ENCODE measurements around the gene NCKAP5L. TPM values are rescaled to one million over a fixed set of nuclear protein-coding genes. Genes with fewer than 3 reads are reported as not detected.

Gene NCKAP5L
- total RNA-seq, 1 experiment from 2014 or later, result 20.9 TPM

- intact Hi-C loops (cut with micrococcal nuclease; ENCODE audit: unreplicated experiment), result loop anchor here (1.0 to 5.0 kb wide), 6 partner anchors 24 to 300 kb away; partner anchors contain the start of genes BCDIN3D and CERS5
- H3K9me3 ChIP-seq (ENCODE audit: insufficient read depth, low read depth), result no peaks in the 10 kb centered on the region
- peak overlapping the region; percentile 66 for H3K4me2 ChIP-seq
- H4K20me1 ChIP-seq (ENCODE audit: insufficient read depth), result no peaks in the 10 kb centered on the region
- H3K4me3 ChIP-seq, result no peak overlapping the region
- H2AFZ ChIP-seq, result no peak overlapping the region
- DNase-seq, result peak; percentile 67 to 82
- ChIA-PET CTCF (interaction anchor here (0.6 to 3.6 kb wide), 8 partner anchors 56 to 245 kb away, joined by 3 to 20 read pairs (median 4); partner anchors contain the start of gene COX14), POLR2A (ENCODE audit: unreplicated experiment) (interaction anchor here (0.6 to 0.7 kb wide), 3 partner anchors 190 to 244 kb away, joined by 3 to 11 read pairs (median 5); no protein-coding TSS in a partner anchor)
- no peaks in the 10 kb centered on the region for H3K9me2 ChIP-seq (ENCODE audit: insufficient read depth)
- H3K79me2 ChIP-seq (ENCODE audit: low read depth), result no peaks in the 10 kb centered on the region
- peaks cover 30% of the 10 kb centered on the region for H3K4me1 ChIP-seq (replicated peaks; ENCODE audit: insufficient read depth)
- no peaks in the 10 kb centered on the region for H3K36me3 ChIP-seq (ENCODE audit: low read depth)
- H3K27me3 ChIP-seq (ENCODE audit: insufficient read depth, low read depth), result no peaks in the 10 kb centered on the region
- peaks cover 8% of the 10 kb centered on the region; the same call in 1 of the 2 replicates for H3F3A ChIP-seq (ENCODE audit: insufficient read depth, low read depth)
- H3K27ac ChIP-seq, result peak overlapping the region; percentile 57; the same call in 1 of the 2 replicates
- TF ChIP-seq EZH2 (IDR thresholded peaks at IDR 0.05; ENCODE audit: low read depth) (no peak), CTCF (conservative IDR thresholded peaks at IDR 0.05) (peak; percentile 98)
- BruUV-seq (replicated peaks), result no TSS peak
Observed at GRCh38 chr12:49866859-49867569, 38.8 kb upstream of the NCKAP5L start.

GRCh38 chr12:49865782-49866135 lies 37.5 kb upstream of the NCKAP5L start:
- Histone ChIP-seq H3K4me2 (no peak overlapping the region), H4K20me1 (ENCODE audit: insufficient read depth) (no peaks in the 10 kb centered on the region), H3K27me3 (ENCODE audit: insufficient read depth, low read depth) (no peaks in the 10 kb centered on the region), H3F3A (ENCODE audit: insufficient read depth, low read depth) (peaks cover 8% of the 10 kb centered on the region; the same call in 1 of the 2 replicates), H3K27ac (no peak overlapping the region), H3K9me3 (ENCODE audit: insufficient read depth, low read depth) (no peaks in the 10 kb centered on the region), H3K4me3 (no peak overlapping the region), H3K9me2 (ENCODE audit: insufficient read depth) (no peaks in the 10 kb centered on the region), H3K79me2 (ENCODE audit: low read depth) (no peaks in the 10 kb centered on the region), H3K4me1 (replicated peaks; ENCODE audit: insufficient read depth) (peaks cover 30% of the 10 kb centered on the region), H3K36me3 (ENCODE audit: low read depth) (no peaks in the 10 kb centered on the region), H2AFZ (no peak overlapping the region)
- no peak for DNase-seq
- intact Hi-C loops (cut with micrococcal nuclease; ENCODE audit: unreplicated experiment), result loop anchor here (2.0 to 5.0 kb wide), 3 partner anchors 23 to 302 kb away; partner anchors contain the start of genes BCDIN3D and CERS5
- CTCF ChIA-PET, result interaction anchor here (3.6 kb wide), 1 partner anchor 101 kb away, joined by 20 read pairs; no protein-coding TSS in a partner anchor
- no TSS peak for BruUV-seq (replicated peaks)
- no peak for TF ChIP-seq EZH2 (IDR thresholded peaks at IDR 0.05; ENCODE audit: low read depth)
- no peak for TF ChIP-seq CTCF (conservative IDR thresholded peaks at IDR 0.05)
- POLR2A ChIA-PET (ENCODE audit: unreplicated experiment), result no interaction called here

GRCh38 chr12:49865109-49865781 lies 37.0 kb upstream of the NCKAP5L start:
- H3F3A ChIP-seq (ENCODE audit: insufficient read depth, low read depth), result peaks cover 8% of the 10 kb centered on the region; the same call in 1 of the 2 replicates
- intact Hi-C loops (cut with micrococcal nuclease; ENCODE audit: unreplicated experiment), result loop anchor here (5.0 kb wide), 2 partner anchors 42 to 302 kb away; partner anchors contain the start of gene CERS5
- BruUV-seq (replicated peaks), result no TSS peak
- no peak overlapping the region for H2AFZ ChIP-seq
- H3K79me2 ChIP-seq (ENCODE audit: low read depth), result no peaks in the 10 kb centered on the region
- no peak overlapping the region for H3K4me3 ChIP-seq
- peaks cover 30% of the 10 kb centered on the region for H3K4me1 ChIP-seq (replicated peaks; ENCODE audit: insufficient read depth)
- no peak overlapping the region for H3K4me2 ChIP-seq
- CTCF ChIA-PET, result interaction anchor here (3.6 kb wide), 1 partner anchor 102 kb away, joined by 20 read pairs; no protein-coding TSS in a partner anchor
- no peak overlapping the region for H3K27ac ChIP-seq
- no peaks in the 10 kb centered on the region for H3K9me3 ChIP-seq (ENCODE audit: insufficient read depth, low read depth)
- H3K27me3 ChIP-seq (ENCODE audit: insufficient read depth, low read depth), result no peaks in the 10 kb centered on the region
- no peak for DNase-seq
- H3K36me3 ChIP-seq (ENCODE audit: low read depth), result no peaks in the 10 kb centered on the region
- no peaks in the 10 kb centered on the region for H3K9me2 ChIP-seq (ENCODE audit: insufficient read depth)
- POLR2A ChIA-PET (ENCODE audit: unreplicated experiment), result no interaction called here
- TF ChIP-seq EZH2 (IDR thresholded peaks at IDR 0.05; ENCODE audit: low read depth) (no peak), CTCF (conservative IDR thresholded peaks at IDR 0.05) (no peak)
- H4K20me1 ChIP-seq (ENCODE audit: insufficient read depth), result no peaks in the 10 kb centered on the region
